GM23338 (cell line): ENCODE results near the gene ADGRV1. TPM values are rescaled to one million over a fixed set of nuclear protein-coding genes. Genes with fewer than 3 reads are reported as not detected.

Experiments
- ATAC-seq: fragments of 200-7000 bp; cut with Tn5 transposase; 3 replicates; pipeline ENCODE4 v1.9.1; 2020
- DNase-seq: peaks from one replicate; pipeline ENCODE4 v3.0.0-alpha.2; 2015; ENCODE audit warnings: low spot score
- H2AFZ ChIP-seq: fragments of 200-600 bp; sonication (generic); 2 replicates; pipeline ENCODE4 v1.8.0; 2016; ENCODE audit warnings: antibody characterized with exemption, mild to moderate bottlenecking, moderate library complexity
- H3F3A ChIP-seq: fragments of 200-600 bp; sonication (generic); replicated peaks from 2 replicates; pipeline ENCODE4 v1.8.0; 2017; ENCODE audit warnings: antibody characterized with exemption, mixed run types, low read depth
- H3K27ac ChIP-seq: fragments of 200-600 bp; sonication (generic); 2 replicates; pipeline ENCODE4 v1.6.1; 2016; ENCODE audit warnings: low read depth
- H3K27me3 ChIP-seq: fragments of 200-600 bp; sonication (generic); 2 replicates; pipeline ENCODE4 v1.8.0; 2016; ENCODE audit warnings: mild to moderate bottlenecking, mixed run types, moderate library complexity; ENCODE audit not compliant: insufficient read depth
- H3K36me3 ChIP-seq: fragments of 200-600 bp; sonication (generic); 2 replicates; pipeline ENCODE4 v1.8.0; 2016; ENCODE audit warnings: mild to moderate bottlenecking; ENCODE audit not compliant: insufficient read depth
- H3K4me1 ChIP-seq: fragments of 200-600 bp; sonication (generic); 2 replicates; pipeline ENCODE4 v1.8.0; 2016; ENCODE audit warnings: mild to moderate bottlenecking, moderate library complexity; ENCODE audit not compliant: insufficient read depth
- H3K4me2 ChIP-seq: fragments of 200-600 bp; sonication (generic); 2 replicates; pipeline ENCODE4 v1.7.1; 2017; ENCODE audit warnings: mixed run types
- H3K4me3 ChIP-seq: fragments of 200-600 bp; sonication (generic); 2 replicates; pipeline ENCODE4 v1.6.1; 2016; ENCODE audit warnings: mixed run types
- H3K79me2 ChIP-seq: fragments of 200-600 bp; sonication (generic); replicated peaks from 2 replicates; pipeline ENCODE4 v1.8.0; 2017; ENCODE audit warnings: mild to moderate bottlenecking; ENCODE audit not compliant: insufficient read depth
- H3K9me2 ChIP-seq: fragments of 200-600 bp; sonication (generic); 2 replicates; pipeline ENCODE4 v1.8.0; 2017; ENCODE audit not compliant: insufficient read depth
- H4K20me1 ChIP-seq: fragments of 200-600 bp; sonication (generic); replicated peaks from 2 replicates; pipeline ENCODE4 v1.8.0; 2017; ENCODE audit warnings: mild to moderate bottlenecking; ENCODE audit not compliant: insufficient read depth
- H3K27ac Mint-ChIP-seq: 2 replicates; pipeline ENCODE4 v1.8.0; 2020; ENCODE audit warnings: inconsistent platforms, mild to moderate bottlenecking, moderate library complexity, mixed read lengths
- H3K27me3 Mint-ChIP-seq: 3 replicates; pipeline ENCODE4 v1.8.0; 2022; ENCODE audit warnings: low read depth, mild to moderate bottlenecking, moderate library complexity, mixed read lengths, inconsistent platforms; ENCODE audit not compliant: insufficient read depth, poor library complexity
- H3K36me3 Mint-ChIP-seq: 3 replicates; pipeline ENCODE4 v1.8.0; 2021; ENCODE audit warnings: low read depth, mild to moderate bottlenecking, inconsistent platforms, moderate library complexity, mixed read lengths
- H3K4me1 Mint-ChIP-seq: 3 replicates; pipeline ENCODE4 v1.8.0; 2020; ENCODE audit warnings: mild to moderate bottlenecking, inconsistent platforms, mixed read lengths
- H3K4me3 Mint-ChIP-seq: 3 replicates; pipeline ENCODE4 v1.8.0; 2021; ENCODE audit warnings: moderate library complexity, mild to moderate bottlenecking, inconsistent platforms, mixed read lengths
- H3K9me3 Mint-ChIP-seq: 3 replicates; pipeline ENCODE4 v1.8.0; 2020; ENCODE audit warnings: moderate library complexity, mild to moderate bottlenecking, inconsistent platforms, mixed read lengths
- CREB1 ChIP-seq: fragments of 250-450 bp; sonication (Bioruptor Pico); IDR thresholded peaks from 2 replicates; pipeline ENCODE4 v1.5.0; 2020; ENCODE audit warnings: low read depth, mild to moderate bottlenecking, moderate library complexity
- ETS1 ChIP-seq: IDR thresholded peaks from 2 replicates; pipeline ENCODE4 v1.6.1; 2016; ENCODE audit warnings: antibody characterized with exemption
- EZH2 ChIP-seq: fragments of 200-600 bp; sonication (generic); IDR thresholded peaks from one replicate; pipeline ENCODE4 v1.8.0; 2017; ENCODE audit warnings: antibody characterized with exemption, mild to moderate bottlenecking, low read depth; ENCODE audit not compliant: unreplicated experiment
- EZH2phosphoT487 ChIP-seq: fragments of 200-600 bp; sonication (generic); IDR thresholded peaks from one replicate; pipeline ENCODE4 v1.8.1; 2018; ENCODE audit warnings: antibody characterized with exemption; ENCODE audit not compliant: unreplicated experiment
- JUNB ChIP-seq: IDR thresholded peaks from one replicate; pipeline ENCODE4 v1.6.1; 2016; ENCODE audit warnings: antibody characterized with exemption; ENCODE audit not compliant: unreplicated experiment
- NANOG ChIP-seq: IDR thresholded peaks from 2 replicates; pipeline ENCODE4 v1.6.1; 2016; ENCODE audit warnings: antibody characterized with exemption, borderline replicate concordance
- POLR2AphosphoS5 ChIP-seq: IDR thresholded peaks from 2 replicates; pipeline ENCODE4 v1.6.1; 2016; ENCODE audit warnings: antibody characterized with exemption, low read depth
- STAT1 ChIP-seq: IDR thresholded peaks from one replicate; pipeline ENCODE4 v1.6.1; 2016; ENCODE audit warnings: antibody characterized with exemption; ENCODE audit not compliant: unreplicated experiment
- ZNF114 ChIP-seq: fragments of 250-450 bp; sonication (Bioruptor Pico); IDR thresholded peaks from 2 replicates; pipeline ENCODE4 v1.5.0; 2020; ENCODE audit warnings: mild to moderate bottlenecking, moderate library complexity
- ZNF331 ChIP-seq: fragments of 250-450 bp; sonication (Bioruptor Pico); IDR thresholded peaks from 2 replicates; pipeline ENCODE4 v1.5.0; 2020; ENCODE audit warnings: low read depth, mild to moderate bottlenecking, moderate library complexity
- polyA plus RNA-seq: library from polyadenylated mRNA; unstranded; fragments of >200 nt; fragmentation: Nextera tagmentation; extraction: Ambion mirVana; gene quantifications from 2 replicates; pipeline ENCODE4 v1.2.1, GENCODE V29; 2016
- total RNA-seq: library from RNA; depleted of rRNA; stranded (reverse); fragments of >200 nt; shearing (Covaris generic); gene quantifications from 2 replicates; pipeline ENCODE4 v1.2.3, GENCODE V29; 2014
- TF ChIP-seq, protein P1 (sequence below): fragments of 250-450 bp; sonication (Bioruptor Pico); IDR thresholded peaks from 2 replicates; pipeline ENCODE4 v1.5.0; 2020; ENCODE audit warnings: mild to moderate bottlenecking, moderate library complexity
- TF ChIP-seq, protein P2 (sequence below): IDR thresholded peaks from one replicate; pipeline ENCODE4 v1.6.1; 2018; ENCODE audit warnings: antibody characterized with exemption; ENCODE audit not compliant: unreplicated experiment
- TF ChIP-seq, protein P3 (sequence below), 2 experiments: fragments of 200-600 bp in 1 of 2; sonication (generic) in 1 of 2; conservative IDR thresholded peaks; 2 replicates each; pipeline versions ENCODE4 v1.5.1 to v1.6.1; 2016 to 2017; ENCODE audit warnings: antibody characterized with exemption in 2 of 2, low read depth in 2 of 2, mild to moderate bottlenecking in 2 of 2, moderate library complexity in 1 of 2

The ADGRV1 gene
- total and polyA plus RNA-seq, 2 experiments from 2014 or later = 46.1 to 149 TPM

- H3K27ac ChIP-seq = no peak overlapping the region
- no peaks in the 10 kb centered on the region for H3K9me3 Mint-ChIP-seq
- no peaks in the 10 kb centered on the region for H3K9me2 ChIP-seq
- H3K27ac Mint-ChIP-seq = no peak overlapping the region
- ATAC-seq (no peak), DNase-seq (no peak)
- no peak overlapping the region for H3K4me3 ChIP-seq
- H2AFZ ChIP-seq = no peak overlapping the region
- H3K79me2 ChIP-seq = no peaks in the 10 kb centered on the region
- H3K4me1 Mint-ChIP-seq = no peaks in the 10 kb centered on the region
- H3F3A ChIP-seq = no peaks in the 10 kb centered on the region
- H3K4me2 ChIP-seq = no peak overlapping the region
- no peaks in the 10 kb centered on the region for H3K36me3 Mint-ChIP-seq
- no peaks in the 10 kb centered on the region for H3K4me1 ChIP-seq
- no peaks in the 10 kb centered on the region for H3K27me3 Mint-ChIP-seq
- no peaks in the 10 kb centered on the region; the same call in 1 of the 2 replicates for H4K20me1 ChIP-seq
- TF ChIP-seq, protein P1, sequence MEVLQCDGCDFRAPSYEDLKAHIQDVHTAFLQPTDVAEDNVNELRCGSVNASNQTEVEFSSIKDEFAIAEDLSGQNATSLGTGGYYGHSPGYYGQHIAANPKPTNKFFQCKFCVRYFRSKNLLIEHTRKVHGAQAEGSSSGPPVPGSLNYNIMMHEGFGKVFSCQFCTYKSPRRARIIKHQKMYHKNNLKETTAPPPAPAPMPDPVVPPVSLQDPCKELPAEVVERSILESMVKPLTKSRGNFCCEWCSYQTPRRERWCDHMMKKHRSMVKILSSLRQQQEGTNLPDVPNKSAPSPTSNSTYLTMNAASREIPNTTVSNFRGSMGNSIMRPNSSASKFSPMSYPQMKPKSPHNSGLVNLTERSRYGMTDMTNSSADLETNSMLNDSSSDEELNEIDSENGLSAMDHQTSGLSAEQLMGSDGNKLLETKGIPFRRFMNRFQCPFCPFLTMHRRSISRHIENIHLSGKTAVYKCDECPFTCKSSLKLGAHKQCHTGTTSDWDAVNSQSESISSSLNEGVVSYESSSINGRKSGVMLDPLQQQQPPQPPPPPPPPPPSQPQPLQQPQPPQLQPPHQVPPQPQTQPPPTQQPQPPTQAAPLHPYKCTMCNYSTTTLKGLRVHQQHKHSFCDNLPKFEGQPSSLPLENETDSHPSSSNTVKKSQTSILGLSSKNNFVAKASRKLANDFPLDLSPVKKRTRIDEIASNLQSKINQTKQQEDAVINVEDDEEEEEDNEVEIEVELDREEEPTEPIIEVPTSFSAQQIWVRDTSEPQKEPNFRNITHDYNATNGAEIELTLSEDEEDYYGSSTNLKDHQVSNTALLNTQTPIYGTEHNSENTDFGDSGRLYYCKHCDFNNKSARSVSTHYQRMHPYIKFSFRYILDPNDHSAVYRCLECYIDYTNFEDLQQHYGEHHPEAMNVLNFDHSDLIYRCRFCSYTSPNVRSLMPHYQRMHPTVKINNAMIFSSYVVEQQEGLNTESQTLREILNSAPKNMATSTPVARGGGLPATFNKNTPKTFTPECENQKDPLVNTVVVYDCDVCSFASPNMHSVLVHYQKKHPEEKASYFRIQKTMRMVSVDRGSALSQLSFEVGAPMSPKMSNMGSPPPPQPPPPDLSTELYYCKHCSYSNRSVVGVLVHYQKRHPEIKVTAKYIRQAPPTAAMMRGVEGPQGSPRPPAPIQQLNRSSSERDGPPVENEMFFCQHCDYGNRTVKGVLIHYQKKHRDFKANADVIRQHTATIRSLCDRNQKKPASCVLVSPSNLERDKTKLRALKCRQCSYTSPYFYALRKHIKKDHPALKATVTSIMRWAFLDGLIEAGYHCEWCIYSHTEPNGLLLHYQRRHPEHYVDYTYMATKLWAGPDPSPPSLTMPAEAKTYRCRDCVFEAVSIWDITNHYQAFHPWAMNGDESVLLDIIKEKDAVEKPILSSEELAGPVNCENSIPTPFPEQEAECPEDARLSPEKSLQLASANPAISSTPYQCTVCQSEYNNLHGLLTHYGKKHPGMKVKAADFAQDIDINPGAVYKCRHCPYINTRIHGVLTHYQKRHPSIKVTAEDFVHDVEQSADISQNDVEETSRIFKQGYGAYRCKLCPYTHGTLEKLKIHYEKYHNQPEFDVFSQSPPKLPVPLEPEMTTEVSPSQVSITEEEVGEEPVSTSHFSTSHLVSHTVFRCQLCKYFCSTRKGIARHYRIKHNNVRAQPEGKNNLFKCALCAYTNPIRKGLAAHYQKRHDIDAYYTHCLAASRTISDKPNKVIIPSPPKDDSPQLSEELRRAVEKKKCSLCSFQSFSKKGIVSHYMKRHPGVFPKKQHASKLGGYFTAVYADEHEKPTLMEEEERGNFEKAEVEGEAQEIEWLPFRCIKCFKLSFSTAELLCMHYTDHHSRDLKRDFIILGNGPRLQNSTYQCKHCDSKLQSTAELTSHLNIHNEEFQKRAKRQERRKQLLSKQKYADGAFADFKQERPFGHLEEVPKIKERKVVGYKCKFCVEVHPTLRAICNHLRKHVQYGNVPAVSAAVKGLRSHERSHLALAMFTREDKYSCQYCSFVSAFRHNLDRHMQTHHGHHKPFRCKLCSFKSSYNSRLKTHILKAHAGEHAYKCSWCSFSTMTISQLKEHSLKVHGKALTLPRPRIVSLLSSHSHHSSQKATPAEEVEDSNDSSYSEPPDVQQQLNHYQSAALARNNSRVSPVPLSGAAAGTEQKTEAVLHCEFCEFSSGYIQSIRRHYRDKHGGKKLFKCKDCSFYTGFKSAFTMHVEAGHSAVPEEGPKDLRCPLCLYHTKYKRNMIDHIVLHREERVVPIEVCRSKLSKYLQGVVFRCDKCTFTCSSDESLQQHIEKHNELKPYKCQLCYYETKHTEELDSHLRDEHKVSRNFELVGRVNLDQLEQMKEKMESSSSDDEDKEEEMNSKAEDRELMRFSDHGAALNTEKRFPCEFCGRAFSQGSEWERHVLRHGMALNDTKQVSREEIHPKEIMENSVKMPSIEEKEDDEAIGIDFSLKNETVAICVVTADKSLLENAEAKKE (CRISPR knock-in tag) = no peak
- TF ChIP-seq ZNF114 (CRISPR knock-in tag) = no peak
- TF ChIP-seq CREB1 (CRISPR knock-in tag) = no peak
- no peak for TF ChIP-seq ETS1
- TF ChIP-seq, protein P2, sequence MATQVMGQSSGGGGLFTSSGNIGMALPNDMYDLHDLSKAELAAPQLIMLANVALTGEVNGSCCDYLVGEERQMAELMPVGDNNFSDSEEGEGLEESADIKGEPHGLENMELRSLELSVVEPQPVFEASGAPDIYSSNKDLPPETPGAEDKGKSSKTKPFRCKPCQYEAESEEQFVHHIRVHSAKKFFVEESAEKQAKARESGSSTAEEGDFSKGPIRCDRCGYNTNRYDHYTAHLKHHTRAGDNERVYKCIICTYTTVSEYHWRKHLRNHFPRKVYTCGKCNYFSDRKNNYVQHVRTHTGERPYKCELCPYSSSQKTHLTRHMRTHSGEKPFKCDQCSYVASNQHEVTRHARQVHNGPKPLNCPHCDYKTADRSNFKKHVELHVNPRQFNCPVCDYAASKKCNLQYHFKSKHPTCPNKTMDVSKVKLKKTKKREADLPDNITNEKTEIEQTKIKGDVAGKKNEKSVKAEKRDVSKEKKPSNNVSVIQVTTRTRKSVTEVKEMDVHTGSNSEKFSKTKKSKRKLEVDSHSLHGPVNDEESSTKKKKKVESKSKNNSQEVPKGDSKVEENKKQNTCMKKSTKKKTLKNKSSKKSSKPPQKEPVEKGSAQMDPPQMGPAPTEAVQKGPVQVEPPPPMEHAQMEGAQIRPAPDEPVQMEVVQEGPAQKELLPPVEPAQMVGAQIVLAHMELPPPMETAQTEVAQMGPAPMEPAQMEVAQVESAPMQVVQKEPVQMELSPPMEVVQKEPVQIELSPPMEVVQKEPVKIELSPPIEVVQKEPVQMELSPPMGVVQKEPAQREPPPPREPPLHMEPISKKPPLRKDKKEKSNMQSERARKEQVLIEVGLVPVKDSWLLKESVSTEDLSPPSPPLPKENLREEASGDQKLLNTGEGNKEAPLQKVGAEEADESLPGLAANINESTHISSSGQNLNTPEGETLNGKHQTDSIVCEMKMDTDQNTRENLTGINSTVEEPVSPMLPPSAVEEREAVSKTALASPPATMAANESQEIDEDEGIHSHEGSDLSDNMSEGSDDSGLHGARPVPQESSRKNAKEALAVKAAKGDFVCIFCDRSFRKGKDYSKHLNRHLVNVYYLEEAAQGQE = no peak
- TF ChIP-seq, protein P3, sequence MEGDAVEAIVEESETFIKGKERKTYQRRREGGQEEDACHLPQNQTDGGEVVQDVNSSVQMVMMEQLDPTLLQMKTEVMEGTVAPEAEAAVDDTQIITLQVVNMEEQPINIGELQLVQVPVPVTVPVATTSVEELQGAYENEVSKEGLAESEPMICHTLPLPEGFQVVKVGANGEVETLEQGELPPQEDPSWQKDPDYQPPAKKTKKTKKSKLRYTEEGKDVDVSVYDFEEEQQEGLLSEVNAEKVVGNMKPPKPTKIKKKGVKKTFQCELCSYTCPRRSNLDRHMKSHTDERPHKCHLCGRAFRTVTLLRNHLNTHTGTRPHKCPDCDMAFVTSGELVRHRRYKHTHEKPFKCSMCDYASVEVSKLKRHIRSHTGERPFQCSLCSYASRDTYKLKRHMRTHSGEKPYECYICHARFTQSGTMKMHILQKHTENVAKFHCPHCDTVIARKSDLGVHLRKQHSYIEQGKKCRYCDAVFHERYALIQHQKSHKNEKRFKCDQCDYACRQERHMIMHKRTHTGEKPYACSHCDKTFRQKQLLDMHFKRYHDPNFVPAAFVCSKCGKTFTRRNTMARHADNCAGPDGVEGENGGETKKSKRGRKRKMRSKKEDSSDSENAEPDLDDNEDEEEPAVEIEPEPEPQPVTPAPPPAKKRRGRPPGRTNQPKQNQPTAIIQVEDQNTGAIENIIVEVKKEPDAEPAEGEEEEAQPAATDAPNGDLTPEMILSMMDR (conservative IDR thresholded peaks at IDR 0.05; ENCODE audit: low read depth in 2 of 2) = no peak
- no peak for TF ChIP-seq EZH2phosphoT487
- no peak for TF ChIP-seq ZNF331 (CRISPR knock-in tag)
- TF ChIP-seq EZH2 = no peak
- no peak for TF ChIP-seq JUNB
- TF ChIP-seq NANOG = no peak
- TF ChIP-seq STAT1 = no peak
- no peak for TF ChIP-seq POLR2AphosphoS5
- H3K36me3 ChIP-seq = no peaks in the 10 kb centered on the region
- H3K4me3 Mint-ChIP-seq = no peak overlapping the region
- H3K27me3 ChIP-seq = no peaks in the 10 kb centered on the region
These were observed 448.1 kb downstream of the ADGRV1 start for GRCh38 chr5:91006713-91007112.
